Smooth muscle cell (in vitro differentiated cells): ENCODE data around the gene ARHGAP23. TPM values are rescaled to one million over a fixed set of nuclear protein-coding genes. Genes with fewer than 3 reads are reported as not detected.

ENCODE experiments used
- DNase-seq: peaks from one replicate; lab custom pipeline; 2025; ENCODE audit not compliant: unreplicated experiment; lab: John Stamatoyannopoulos, UW
- H2AFZ ChIP-seq: fragments of 200-600 bp; sonication (generic); 2 replicates; pipeline ENCODE4 v1.6.0; 2016; ENCODE audit warnings: antibody characterized with exemption, low read depth, mild to moderate bottlenecking
- H3F3A ChIP-seq: fragments of 200-600 bp; sonication (generic); 2 replicates; pipeline ENCODE4 v1.6.0; 2017; ENCODE audit warnings: antibody characterized with exemption, low read depth
- H3K27ac ChIP-seq: fragments of 200-600 bp; sonication (generic); 2 replicates; pipeline ENCODE4 v1.5.1; 2016; ENCODE audit warnings: low read depth, mild to moderate bottlenecking
- H3K27me3 ChIP-seq: fragments of 200-600 bp; sonication (generic); 2 replicates; pipeline ENCODE4 v1.6.1; 2016; ENCODE audit warnings: low read depth, mild to moderate bottlenecking
- H3K36me3 ChIP-seq: fragments of 200-600 bp; sonication (generic); 2 replicates; pipeline ENCODE4 v1.5.1; 2016; ENCODE audit warnings: low read depth
- H3K4me1 ChIP-seq: fragments of 200-600 bp; sonication (generic); 2 replicates; pipeline ENCODE4 v1.5.1; 2016; ENCODE audit warnings: low read depth
- H3K4me2 ChIP-seq: fragments of 200-600 bp; sonication (generic); 2 replicates; pipeline ENCODE4 v1.6.0; 2016; ENCODE audit warnings: mild to moderate bottlenecking
- H3K4me3 ChIP-seq: fragments of 200-600 bp; sonication (generic); 2 replicates; pipeline ENCODE4 v1.5.1; 2016; ENCODE audit warnings: mild to moderate bottlenecking
- H3K79me2 ChIP-seq: fragments of 200-600 bp; sonication (generic); 2 replicates; pipeline ENCODE4 v1.6.0; 2016; ENCODE audit warnings: low read depth, mild to moderate bottlenecking
- H3K9ac ChIP-seq: fragments of 200-600 bp; sonication (generic); 2 replicates; pipeline ENCODE4 v1.6.0; 2016; ENCODE audit warnings: low read depth
- H3K9me3 ChIP-seq: fragments of 200-600 bp; sonication (generic); replicated peaks from 2 replicates; pipeline ENCODE4 v1.5.1; 2016; ENCODE audit warnings: low read depth
- H4K20me1 ChIP-seq: fragments of 200-600 bp; sonication (generic); 2 replicates; pipeline ENCODE4 v1.6.0; 2016; ENCODE audit warnings: low read depth
- CTCF ChIP-seq: fragments of 200-600 bp; sonication (generic); IDR thresholded peaks from 2 replicates; pipeline ENCODE4 v1.5.1; 2017; ENCODE audit warnings: borderline replicate concordance, mild to moderate bottlenecking, antibody characterized with exemption; ENCODE audit not compliant: insufficient read depth, poor library complexity, severe bottlenecking
- WGBS: methylation state at CpG from one replicate; pipeline ENCODE4 v1.1.7; 2016; ENCODE audit warnings: low lambda C conversion rate; 5-methylcytosine and 5-hydroxymethylcytosine counted together
- polyA plus RNA-seq: library from polyadenylated mRNA; unstranded; fragments of >200 nt; fragmentation: Nextera tagmentation; extraction: Ambion mirVana; gene quantifications from 2 replicates; pipeline ENCODE4 v1.2.1, GENCODE V29; 2016
- total RNA-seq: library from RNA; depleted of rRNA; stranded (reverse); fragments of >200 nt; gene quantifications from 2 replicates; pipeline ENCODE4 v1.2.3, GENCODE V29; 2014

The ARHGAP23 gene
- total and polyA plus RNA-seq, 2 experiments from 2014 or later = 24.9 to 34.0 TPM

- Histone ChIP-seq H3K4me3 (no peak overlapping the region), H3K9me3 (no peaks in the 10 kb centered on the region), H3K36me3 (no peaks in the 10 kb centered on the region), H3K27me3 (peaks cover 11% of the 10 kb centered on the region), H3K4me1 (peaks cover 23% of the 10 kb centered on the region), H2AFZ (no peak overlapping the region), H3F3A (no peaks in the 10 kb centered on the region), H3K79me2 (no peaks in the 10 kb centered on the region), H3K4me2 (no peak overlapping the region), H3K27ac (no peak overlapping the region), H4K20me1 (no peaks in the 10 kb centered on the region), H3K9ac (no peak overlapping the region)
- no peak for DNase-seq
- TF ChIP-seq CTCF = no peak
- 78% methylated on average over 16 of the region's 16 CpGs for WGBS
Observed at GRCh38 chr17:38532451-38532850, 104.2 kb downstream of the ARHGAP23 start.

- Histone ChIP-seq H2AFZ (no peak overlapping the region), H3K4me3 (no peak overlapping the region), H3K4me2 (no peak overlapping the region), H3K36me3 (no peaks in the 10 kb centered on the region), H4K20me1 (no peaks in the 10 kb centered on the region), H3K79me2 (no peaks in the 10 kb centered on the region), H3K9ac (no peak overlapping the region), H3F3A (no peaks in the 10 kb centered on the region), H3K4me1 (peaks cover 23% of the 10 kb centered on the region), H3K27me3 (peaks cover 11% of the 10 kb centered on the region), H3K27ac (no peak overlapping the region), H3K9me3 (no peaks in the 10 kb centered on the region)
- DNase-seq = no peak
- 86% methylated on average over 7 of the region's 9 CpGs for WGBS
- no peak for TF ChIP-seq CTCF
Observed at GRCh38 chr17:38533241-38533640, 105.0 kb downstream of the ARHGAP23 start.

- Histone ChIP-seq H3K4me2 (no peak overlapping the region), H2AFZ (no peak overlapping the region), H3K27me3 (peaks cover 11% of the 10 kb centered on the region), H3K79me2 (no peaks in the 10 kb centered on the region), H3K4me1 (peaks cover 23% of the 10 kb centered on the region), H4K20me1 (no peaks in the 10 kb centered on the region), H3K36me3 (no peaks in the 10 kb centered on the region), H3K9me3 (no peaks in the 10 kb centered on the region), H3K27ac (no peak overlapping the region), H3K4me3 (no peak overlapping the region), H3F3A (no peaks in the 10 kb centered on the region), H3K9ac (no peak overlapping the region)
- 81% methylated on average over 12 of the region's 13 CpGs for WGBS
- no peak for DNase-seq
- no peak for TF ChIP-seq CTCF
Observed at GRCh38 chr17:38533866-38534497, 105.7 kb downstream of the ARHGAP23 start.

GRCh38 chr17:38534498-38534885 is 106.2 kb downstream of the ARHGAP23 start:
- 70% methylated on average over 7 of the region's 7 CpGs for WGBS
- no peaks in the 10 kb centered on the region for H3K79me2 ChIP-seq
- H3K4me2 ChIP-seq = no peak overlapping the region
- H3K9ac ChIP-seq = no peak overlapping the region
- H4K20me1 ChIP-seq = no peaks in the 10 kb centered on the region
- no peaks in the 10 kb centered on the region for H3K36me3 ChIP-seq
- no peak overlapping the region for H3K4me3 ChIP-seq
- TF ChIP-seq CTCF = no peak
- H2AFZ ChIP-seq = no peak overlapping the region
- no peaks in the 10 kb centered on the region for H3K9me3 ChIP-seq
- H3F3A ChIP-seq = no peaks in the 10 kb centered on the region
- no peak for DNase-seq
- H3K27me3 ChIP-seq = peaks cover 6% of the 10 kb centered on the region
- H3K4me1 ChIP-seq = peaks cover 23% of the 10 kb centered on the region
- H3K27ac ChIP-seq = no peak overlapping the region
